GM19043 (cell line): ENCODE data around the gene CTRL.
"Not testable (repeated sequence)": the region's sequence is repeated elsewhere in the genome, so short reads cannot be mapped to it uniquely, and the experiment has no call there.

Experiments used
- ATAC-seq: cut with Tn5 transposase; IDR thresholded peaks from one replicate; pipeline ENCODE4 v1.9.1; 2021; ENCODE audit warnings: low read depth; ENCODE audit not compliant: unreplicated experiment

CTRL gene

DNA sequence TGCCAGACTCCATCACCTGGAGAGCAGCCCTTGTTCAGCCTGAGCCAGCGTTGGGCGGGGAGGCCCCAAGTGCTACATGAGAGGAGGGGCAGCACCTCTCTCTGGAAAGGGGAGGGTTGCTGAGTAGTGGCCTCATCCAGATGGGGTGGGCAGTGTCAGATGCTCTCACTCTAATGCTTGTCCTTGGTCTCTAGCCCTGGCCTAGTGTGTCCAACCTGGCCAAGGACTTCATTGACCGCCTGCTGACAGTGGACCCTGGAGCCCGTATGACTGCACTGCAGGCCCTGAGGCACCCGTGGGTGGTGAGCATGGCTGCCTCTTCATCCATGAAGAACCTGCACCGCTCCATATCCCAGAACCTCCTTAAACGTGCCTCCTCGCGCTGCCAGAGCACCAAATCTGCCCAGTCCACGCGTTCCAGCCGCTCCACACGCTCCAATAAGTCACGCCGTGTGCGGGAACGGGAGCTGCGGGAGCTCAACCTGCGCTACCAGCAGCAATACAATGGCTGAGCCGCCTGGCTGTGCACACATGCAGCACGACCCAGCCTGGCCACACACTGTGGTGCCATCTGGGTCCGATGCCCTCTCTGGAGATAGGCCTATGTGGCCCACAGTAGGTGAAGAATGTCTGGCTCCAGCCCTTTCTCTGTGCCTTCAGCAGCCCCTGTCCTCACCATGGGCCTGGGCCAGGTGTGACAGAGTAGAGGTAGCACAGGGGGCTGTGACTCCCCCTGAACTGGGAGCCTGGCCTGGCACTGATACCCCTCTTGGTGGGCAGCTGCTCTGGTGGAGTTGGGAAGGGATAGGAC, 4.3 kb downstream of the CTRL start:
- no peak for ATAC-seq

- no peak for ATAC-seq
Observed at GRCh38 chr16:67926181-67926750, 5.4 kb downstream of the CTRL start.

GRCh38 chr16:67924140-67924906, 7.3 kb downstream of the CTRL start:
- no peak for ATAC-seq

GRCh38 chr16:67923414-67924116, 8.1 kb downstream of the CTRL start:
- ATAC-seq, result no peak

DNA sequence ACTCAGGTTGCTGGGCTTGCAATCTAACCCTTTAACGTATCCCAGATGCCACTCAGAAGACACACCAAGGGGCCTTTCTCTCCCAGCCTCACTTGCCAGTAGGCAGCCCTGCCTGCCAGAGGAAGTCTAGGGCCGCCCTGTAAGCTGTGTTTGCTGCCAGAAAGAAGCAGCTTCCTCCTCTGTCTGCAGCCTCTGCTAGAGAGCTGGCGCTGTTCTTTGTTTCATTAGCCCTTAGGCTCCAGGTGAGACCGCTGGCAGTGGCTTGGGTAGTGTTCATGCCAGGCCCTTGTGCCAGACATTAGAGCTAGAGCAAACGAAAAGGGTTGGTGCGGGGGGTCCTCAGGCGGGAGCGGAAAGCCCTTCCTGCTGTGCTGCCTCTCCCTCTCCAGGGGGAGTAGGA, 8.9 kb downstream of the CTRL start:
- no peak for ATAC-seq

- ATAC-seq, result no peak
Observed at GRCh38 chr16:67922221-67922620, 9.4 kb downstream of the CTRL start.

DNA sequence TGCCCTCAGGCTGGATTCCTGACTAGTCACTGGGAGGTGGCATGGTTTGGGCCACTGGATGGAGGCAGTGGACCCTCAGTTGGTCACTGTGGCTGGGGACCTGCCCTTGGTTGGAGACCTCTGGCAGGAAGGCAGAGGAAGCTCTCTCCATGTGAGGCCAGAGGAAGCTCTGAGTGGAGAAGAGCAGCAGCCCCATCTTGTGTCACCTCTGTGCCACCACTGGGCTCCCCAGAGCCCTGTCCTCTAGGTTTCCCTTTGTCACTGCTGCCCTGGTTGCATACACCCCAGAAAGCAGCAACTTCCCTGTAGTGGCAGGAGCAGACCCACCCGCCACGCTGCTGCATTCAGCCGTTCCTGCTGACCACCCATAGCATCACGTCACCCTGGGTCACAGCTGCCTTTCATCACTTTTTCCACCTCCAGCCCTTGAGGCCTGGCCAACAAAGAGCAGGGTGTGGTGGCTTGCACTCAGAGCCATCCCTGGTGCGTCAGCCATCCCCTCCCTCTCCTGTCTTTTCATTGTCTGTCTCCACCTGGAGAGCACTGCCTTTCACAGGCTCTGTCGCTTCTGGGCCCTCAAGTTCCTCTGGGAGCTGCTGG, 11.9 kb downstream of the CTRL start:
- no peak for ATAC-seq

- no peak for ATAC-seq
Observed at GRCh38 chr16:67917852-67918236, 13.8 kb downstream of the CTRL start.

DNA sequence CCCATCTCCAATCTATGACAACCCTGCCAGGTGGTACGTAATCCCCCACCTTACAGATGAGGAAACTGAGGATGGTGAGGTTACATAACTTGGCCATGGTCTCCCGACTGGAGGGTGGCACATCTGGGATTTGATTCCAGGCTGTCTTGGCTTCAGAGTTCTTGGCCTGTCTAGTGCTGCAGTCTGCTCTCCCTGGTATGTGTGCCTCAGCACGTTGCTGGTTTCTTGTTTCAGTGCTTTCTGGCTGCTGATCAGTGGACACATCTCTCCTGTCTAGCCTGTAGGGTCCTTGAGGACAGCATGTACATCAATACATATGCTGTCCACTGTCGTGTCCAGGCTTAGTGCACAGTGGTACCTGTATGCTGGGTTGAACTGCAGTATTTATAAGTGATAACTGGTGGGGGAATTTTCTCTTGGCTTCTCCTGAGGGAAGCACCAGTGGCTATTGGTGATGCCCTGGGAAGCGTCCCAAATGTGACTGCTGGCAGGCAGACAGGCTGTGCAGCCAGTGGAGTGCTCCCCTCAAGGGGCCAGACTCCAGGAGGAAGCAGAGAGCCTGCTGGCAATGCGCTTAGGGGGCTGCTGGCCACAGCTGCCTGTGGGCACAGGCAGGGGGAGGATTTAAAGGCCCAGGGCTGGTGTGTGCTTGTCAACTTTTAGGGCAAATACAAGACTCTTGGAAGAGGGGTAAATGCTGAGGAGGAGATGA, 14.4 kb downstream of the CTRL start:
- ATAC-seq, result no peak

- ATAC-seq, result no peak
Observed at GRCh38 chr16:67915831-67916723, 15.6 kb downstream of the CTRL start.

GRCh38 chr16:67915496-67915769, 16.2 kb downstream of the CTRL start:
- ATAC-seq, result not testable (repeated sequence)

GRCh38 chr16:67914758-67915495, 16.7 kb downstream of the CTRL start:
- no peak for ATAC-seq

DNA sequence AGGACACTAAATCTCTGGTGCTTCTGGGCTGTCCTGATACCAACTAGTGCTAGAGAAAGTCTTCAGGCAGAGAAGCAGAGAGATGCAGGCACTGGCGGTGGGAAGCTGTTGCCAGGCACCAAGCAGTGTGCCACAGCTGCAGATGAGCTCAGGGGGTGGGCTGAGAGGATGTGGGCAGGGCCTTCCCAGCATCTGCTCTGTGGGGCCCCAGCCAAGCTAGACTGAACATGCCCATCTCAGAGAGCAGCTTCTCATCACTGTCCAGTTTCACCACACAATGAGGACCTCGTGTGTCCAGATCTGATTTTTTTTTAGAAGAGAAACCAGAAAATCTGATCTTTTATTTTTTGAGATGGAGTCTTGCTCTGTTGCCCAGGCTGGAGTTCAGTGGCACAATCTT, 21.5 kb downstream of the CTRL start:
- ATAC-seq, result no peak

DNA sequence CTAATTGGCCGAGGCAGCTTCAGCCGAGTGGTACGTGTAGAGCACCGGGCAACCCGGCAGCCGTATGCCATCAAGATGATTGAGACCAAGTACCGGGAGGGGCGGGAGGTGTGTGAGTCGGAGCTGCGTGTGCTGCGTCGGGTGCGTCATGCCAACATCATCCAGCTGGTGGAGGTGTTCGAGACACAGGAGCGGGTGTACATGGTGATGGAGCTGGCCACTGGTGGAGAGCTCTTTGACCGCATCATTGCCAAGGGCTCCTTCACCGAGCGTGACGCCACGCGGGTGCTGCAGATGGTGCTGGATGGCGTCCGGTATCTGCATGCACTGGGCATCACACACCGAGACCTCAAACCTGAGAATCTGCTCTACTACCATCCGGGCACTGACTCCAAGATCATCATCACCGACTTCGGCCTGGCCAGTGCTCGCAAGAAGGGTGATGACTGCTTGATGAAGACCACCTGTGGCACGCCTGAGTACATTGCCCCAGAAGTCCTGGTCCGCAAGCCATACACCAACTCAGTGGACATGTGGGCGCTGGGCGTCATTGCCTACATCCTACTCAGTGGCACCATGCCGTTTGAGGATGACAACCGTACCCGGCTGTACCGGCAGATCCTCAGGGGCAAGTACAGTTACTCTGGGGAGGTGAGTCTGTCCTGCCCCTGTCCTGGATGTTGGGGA, 22.5 kb downstream of the CTRL start:
- ATAC-seq, result no peak

- ATAC-seq, result no peak
Observed at GRCh38 chr16:67907397-67908180, 24.1 kb downstream of the CTRL start.

- no peak for ATAC-seq
Observed at GRCh38 chr16:67902831-67903230, 28.8 kb downstream of the CTRL start.

DNA sequence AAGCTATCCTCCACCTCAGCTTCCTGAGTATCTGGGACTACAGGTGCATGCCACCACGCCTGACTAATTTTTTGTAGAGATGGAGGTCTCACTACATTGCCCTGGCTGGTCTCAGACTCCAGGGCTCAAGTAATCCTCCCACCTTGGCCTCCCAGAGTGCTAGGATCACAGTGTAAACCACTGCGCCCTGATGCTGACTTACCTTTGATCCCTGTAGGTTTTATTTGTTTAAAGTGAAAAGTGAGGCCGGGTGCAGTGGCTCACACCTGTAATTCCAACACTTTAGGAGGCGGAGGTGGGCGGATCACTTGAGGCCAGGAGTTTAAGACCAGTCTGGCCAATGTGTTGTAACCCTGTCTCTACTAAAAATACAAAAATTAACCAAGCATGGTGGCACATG, 29.9 kb downstream of the CTRL start:
- ATAC-seq, result no peak
